ENCODE measurements around the gene RAPGEF1. TPM values are rescaled to one million over a fixed set of nuclear protein-coding genes. Genes with fewer than 3 reads are reported as not detected.

Gene RAPGEF1
- total and polyA plus RNA-seq, 9 of the 15 experiments (the other 6 are each of a cell fraction or from before 2014, with no cell fraction given) = 0.06 to 44.1 (median 19.9) TPM

DNA sequence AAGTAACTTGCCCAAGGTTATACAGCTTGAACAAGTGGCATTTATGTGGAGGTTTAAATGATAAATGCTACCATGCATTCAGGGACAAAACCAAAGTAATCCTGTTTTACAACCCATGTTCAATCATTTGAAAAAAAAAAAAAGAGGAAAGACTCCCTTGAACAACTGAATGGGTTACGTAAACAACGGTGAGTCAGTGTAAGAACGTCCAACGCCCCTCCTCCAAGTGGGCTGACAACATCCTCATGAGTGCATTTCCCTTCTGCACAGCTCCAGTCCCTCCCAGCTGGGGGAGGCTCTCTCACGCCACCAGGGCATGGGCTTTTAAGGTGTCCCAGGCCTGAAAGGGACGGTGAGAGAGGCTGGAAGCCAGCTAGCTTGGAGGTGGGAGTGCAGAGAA is 104.6 kb downstream of the RAPGEF1 start (continued):
- TF ChIP-seq ZNF318 (IDR thresholded peaks at IDR 0.05; ENCODE audit: borderline replicate concordance in 1 of 2, low read depth in 1 of 2) = peak in 1 of 2 experiments; percentile 42; a peak in 1 of 4 replicates
- TF ChIP-seq NUFIP1 (IDR thresholded peaks at IDR 0.05; ENCODE audit: partially characterized antibody) = no peak
- no peak for TF ChIP-seq ZNF232 (CRISPR knock-in tag; IDR thresholded peaks at IDR 0.05)
- TF ChIP-seq MCM7 (IDR thresholded peaks at IDR 0.05) = no peak
- TF ChIP-seq PHF8 (IDR thresholded peaks at IDR 0.05; ENCODE audit: borderline replicate concordance, low read length) = no peak
- no peak for TF ChIP-seq MAFF (IDR thresholded peaks at IDR 0.05; ENCODE audit: low read length)
- peak; percentile 99 for TF ChIP-seq HNRNPLL (IDR thresholded peaks at IDR 0.05; ENCODE audit: low read depth, low read length, poor library complexity, severe bottlenecking)
- no peak for TF ChIP-seq SMAD1 (IDR thresholded peaks at IDR 0.05; ENCODE audit: low read depth, low read length, partially characterized antibody)
- peak; percentile 67 for TF ChIP-seq KDM5B (IDR thresholded peaks at IDR 0.05; ENCODE audit: insufficient replicate concordance, low read depth, low read length)
- TF ChIP-seq STAT6 (CRISPR knock-in tag; IDR thresholded peaks at IDR 0.05) = no peak
- TF ChIP-seq SNRNP70 (optimal IDR thresholded peaks at IDR 0.05; ENCODE audit: low read depth, low read length) = no peak
- no peak for TF ChIP-seq BRD4 (IDR thresholded peaks at IDR 0.05)
- no peak for TF ChIP-seq KLF16 (IDR thresholded peaks at IDR 0.05)
- no peak for TF ChIP-seq BMI1 (IDR thresholded peaks at IDR 0.05; ENCODE audit: low read length)
- TF ChIP-seq SRSF7 (optimal IDR thresholded peaks at IDR 0.05; ENCODE audit: low read depth, low read length) = no peak
- TF ChIP-seq ZEB2 (IDR thresholded peaks at IDR 0.05) = 0 out of 2 replicates have a peak, but pooled peaks have one; percentile 27
- TF ChIP-seq SREBF2 (CRISPR knock-in tag; IDR thresholded peaks at IDR 0.05) = no peak
- TF ChIP-seq PTBP1 (IDR thresholded peaks at IDR 0.05; ENCODE audit: low read depth, low read length) = no peak
- no peak for TF ChIP-seq TCFL5 (CRISPR knock-in tag; conservative IDR thresholded peaks at IDR 0.05)
